ENCODE results near the gene FAM168A.
"Not testable (repeated sequence)": the region's sequence is repeated elsewhere in the genome, so short reads cannot be mapped to it uniquely, and the experiment has no call there.

The FAM168A gene

DNA sequence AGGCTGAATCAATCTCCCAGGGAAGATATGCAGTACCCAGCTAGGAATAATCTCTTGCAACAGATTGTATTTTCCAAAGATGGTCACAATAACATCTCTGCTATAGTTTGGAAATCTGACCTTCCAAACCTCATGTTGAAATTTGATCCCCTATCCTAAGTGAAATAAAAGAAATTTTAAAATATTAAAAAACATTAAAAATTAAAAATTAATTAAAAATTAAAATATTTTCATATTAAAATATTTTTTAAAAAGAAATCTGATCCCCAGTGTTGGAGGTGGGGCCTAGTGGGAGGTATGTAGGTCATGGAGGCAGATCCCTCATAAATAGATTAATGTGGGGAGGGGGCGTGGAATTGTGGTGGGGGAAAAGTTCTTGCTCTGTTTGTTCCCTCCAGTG lies 79.7 kb downstream of the FAM168A start:
- no peak for DNase-seq (ENCODE audit: low read depth)

DNA sequence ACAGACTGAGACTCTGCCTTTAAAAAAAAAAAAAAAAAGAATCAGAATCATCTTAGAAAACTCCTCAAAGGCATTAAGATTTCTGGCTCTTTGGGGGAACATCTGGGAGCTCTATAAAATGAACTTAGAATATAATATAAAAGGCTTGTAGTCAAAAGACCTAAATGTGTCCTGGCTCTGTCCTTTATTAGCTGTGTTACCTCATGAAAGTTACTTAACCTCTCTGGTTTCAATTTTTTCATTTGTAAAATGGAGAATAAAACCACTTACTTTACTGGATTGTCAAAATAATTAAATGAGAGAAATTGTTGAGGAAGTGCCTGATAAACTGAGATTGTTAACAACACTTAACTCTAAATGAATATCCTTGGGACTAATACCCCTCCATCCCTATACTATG lies 81.8 kb downstream of the FAM168A start:
- DNase-seq (ENCODE audit: low read depth): no peak

DNA sequence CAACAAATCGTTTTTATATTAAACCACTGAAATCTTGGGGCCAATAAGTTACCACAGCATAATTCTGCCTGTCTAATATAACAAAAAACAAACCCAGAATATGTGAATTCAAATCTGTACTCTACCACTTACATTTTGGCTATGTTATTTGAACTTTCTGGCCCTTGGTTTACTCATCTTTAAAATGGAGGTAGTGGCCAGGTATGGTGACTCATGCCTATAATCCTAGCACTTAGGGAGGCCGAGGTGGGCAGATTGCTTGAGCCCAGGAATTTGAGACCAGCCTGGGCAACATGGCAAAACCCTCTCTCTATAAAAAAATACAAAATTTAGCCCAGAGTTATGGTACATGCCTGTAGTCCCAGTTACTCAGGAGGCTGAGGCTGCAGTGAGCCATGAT lies 84.2 kb downstream of the FAM168A start:
- no peak for DNase-seq (ENCODE audit: low read depth)

DNA sequence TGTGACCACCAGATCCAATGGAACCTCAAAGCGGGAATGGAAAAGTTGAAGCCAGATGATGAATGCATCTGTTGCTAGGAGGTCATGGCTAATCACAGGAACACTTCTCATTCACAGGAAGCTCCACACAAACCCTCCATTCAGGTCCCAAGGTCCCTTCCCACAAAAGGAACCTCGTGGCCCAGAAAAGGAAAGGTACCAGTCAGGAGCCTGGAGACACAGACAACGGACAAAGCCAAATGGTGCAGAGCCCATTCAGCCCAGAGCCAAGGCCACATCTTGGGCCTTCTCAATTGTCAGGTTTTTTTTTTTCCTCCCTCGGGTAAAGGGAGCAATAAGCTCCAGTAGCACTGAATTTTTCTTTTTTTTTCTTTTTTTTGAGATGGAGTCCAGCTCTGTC lies 87.0 kb downstream of the FAM168A start:
- DNase-seq (ENCODE audit: low read depth): no peak

DNA sequence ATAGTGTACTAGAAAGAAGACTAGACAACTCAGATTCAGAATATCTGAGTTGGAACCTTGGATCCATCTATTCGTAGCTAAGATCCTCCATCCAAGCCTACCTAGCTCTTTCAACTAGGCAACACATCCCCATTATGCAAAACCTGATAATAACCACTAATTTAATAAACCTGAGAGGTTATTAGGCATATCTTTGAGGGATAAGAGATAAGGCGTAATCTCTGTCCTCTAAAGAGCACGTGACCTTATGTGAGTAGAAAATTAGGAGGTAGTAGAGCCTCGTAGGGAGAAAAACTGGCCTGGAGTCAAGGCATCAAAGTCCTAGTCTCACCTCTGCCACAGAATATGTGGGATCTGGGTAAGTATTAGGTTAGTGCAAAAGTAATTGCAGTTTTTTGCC lies 87.8 kb downstream of the FAM168A start:
- no peak for DNase-seq (ENCODE audit: low read depth)

DNA sequence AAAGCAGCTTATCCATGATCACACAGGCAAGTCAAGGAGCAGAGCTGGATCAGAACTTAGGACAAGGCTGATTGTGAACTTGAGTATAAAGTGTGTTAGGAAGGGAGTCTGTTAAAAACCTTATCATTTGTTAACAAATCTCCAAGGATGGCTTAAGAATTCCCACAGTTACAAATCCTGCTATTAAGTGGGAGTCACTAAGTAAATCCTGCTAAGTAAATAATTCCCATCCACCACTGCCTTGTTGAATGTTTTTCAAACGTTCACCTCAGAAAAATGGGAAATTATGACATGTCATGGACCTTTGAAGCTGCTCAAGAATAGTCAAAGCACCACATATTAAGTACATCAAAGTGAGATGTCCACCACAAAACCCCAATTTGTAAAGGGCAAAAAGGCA lies 88.7 kb downstream of the FAM168A start:
- no peak for DNase-seq (ENCODE audit: low read depth)

DNA sequence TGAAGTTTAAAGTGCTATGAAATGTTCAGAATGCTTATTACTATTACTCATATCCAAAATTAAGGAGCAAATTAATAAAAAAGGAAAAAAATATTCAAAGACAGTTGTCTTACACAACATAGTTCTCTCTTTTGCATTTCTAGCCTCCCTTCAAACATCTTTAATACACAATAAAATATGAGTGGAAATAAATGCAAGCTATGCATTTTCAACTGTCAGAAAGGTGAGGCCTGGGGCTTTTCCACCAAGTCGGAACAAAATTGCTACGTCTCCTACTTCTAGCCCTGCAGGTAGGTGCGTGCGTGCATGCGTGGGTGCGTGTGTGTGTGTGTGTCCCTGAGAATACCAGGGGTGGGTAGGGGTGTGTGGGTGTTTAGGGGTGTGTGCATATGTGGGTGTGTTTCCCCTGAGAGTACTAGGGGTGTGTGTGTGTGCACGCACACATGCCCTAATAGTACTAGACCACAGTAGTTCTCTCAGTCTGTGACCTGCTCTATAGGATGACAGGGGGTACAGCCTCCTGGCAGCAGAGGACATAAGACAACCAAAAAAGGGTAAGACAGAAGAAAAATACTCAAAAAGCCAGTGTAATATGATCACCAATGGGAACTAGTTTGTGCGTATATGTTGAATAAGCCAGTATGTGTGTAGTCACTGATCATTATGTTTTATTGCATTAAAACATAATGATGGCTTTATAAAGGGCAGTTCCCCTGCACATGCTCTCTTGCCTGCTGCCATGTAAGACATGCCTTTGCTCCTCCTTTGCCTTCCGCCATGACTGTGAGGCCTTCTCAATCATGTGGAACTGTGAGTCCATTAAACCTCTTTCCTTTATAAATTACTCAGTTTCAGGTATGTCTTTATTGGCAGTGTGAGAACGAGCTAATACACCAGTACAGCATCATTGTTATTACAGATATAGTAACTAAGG lies 89.4 kb downstream of the FAM168A start:
- DNase-seq (ENCODE audit: low read depth): no peak

DNA sequence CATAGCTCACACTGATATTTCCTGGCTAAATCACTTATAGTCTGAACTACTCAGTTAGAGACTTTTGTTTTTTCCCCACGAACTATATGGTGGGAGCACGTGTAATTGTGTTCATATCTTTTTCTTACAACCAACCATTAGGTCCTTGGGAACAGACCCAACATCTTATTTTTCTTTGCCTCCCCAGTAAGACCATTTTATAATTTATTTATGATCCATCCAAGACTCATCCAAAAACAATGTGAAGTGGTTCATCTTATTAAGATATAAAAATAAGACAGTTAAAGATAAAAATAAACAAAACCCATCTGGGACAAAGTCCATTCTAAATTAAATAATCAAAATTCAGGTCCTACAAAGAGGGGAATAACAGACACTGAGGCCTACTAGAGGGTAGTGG lies 90.8 kb downstream of the FAM168A start:
- no peak for DNase-seq (ENCODE audit: low read depth)

DNA sequence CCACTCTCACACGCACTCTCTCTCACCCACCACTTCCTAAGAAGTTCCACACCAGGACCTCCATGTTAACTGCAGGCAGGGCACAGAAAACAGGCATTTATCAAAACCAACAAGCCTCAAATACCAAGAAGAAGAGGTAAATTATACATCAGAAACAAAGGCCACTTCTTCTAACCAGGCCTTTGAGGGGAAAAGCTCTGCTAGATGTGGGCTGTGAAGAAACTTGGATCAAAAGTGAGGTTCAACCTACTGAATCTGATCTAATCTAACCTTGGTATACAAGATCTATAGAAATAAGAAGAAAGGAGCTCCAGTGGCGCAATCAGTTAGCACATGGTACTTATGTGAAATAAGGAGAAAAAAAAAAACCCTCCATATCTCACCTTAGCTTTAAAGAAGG lies 91.9 kb downstream of the FAM168A start:
- DNase-seq (ENCODE audit: low read depth): no peak

DNA sequence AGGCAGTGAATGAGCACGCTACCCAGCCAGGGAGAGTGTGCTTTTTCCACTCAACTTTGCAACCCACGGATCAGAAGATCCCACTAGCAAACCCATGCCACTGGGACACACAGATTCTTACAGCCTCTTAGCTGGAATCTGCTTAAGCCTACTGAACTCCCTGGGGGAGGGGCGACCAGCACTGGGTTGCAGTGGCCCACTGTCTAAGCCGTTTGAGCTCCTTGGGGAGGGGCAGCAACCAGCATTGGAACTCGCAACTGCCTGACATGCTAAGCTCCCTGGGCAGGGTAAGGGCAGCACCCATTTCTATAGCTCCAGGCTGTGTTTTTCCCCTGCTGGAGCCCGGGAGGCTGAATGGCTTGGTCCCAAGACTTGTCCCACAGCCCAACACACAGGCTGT lies 99.6 kb downstream of the FAM168A start:
- DNase-seq (ENCODE audit: low read depth): no peak

DNA sequence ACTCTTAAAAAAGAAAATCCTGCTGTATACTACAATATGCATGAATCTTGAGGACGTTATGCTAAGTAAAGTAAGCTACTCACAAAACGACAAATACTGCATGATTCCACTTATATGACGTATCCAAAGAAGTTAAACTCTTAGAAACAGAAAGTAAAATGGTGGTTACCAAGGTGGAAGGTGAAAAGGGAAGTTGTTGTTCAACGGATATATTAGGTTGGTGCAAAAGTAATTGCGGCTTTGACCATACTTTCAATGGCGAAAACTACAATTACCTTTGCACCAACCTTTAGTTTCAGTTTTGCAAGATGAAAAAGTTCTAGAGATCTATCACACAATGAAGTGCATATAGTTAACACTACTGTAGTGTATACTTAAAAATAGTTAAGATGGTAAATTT lies 101.8 kb downstream of the FAM168A start:
- DNase-seq (ENCODE audit: low read depth): no peak

DNA sequence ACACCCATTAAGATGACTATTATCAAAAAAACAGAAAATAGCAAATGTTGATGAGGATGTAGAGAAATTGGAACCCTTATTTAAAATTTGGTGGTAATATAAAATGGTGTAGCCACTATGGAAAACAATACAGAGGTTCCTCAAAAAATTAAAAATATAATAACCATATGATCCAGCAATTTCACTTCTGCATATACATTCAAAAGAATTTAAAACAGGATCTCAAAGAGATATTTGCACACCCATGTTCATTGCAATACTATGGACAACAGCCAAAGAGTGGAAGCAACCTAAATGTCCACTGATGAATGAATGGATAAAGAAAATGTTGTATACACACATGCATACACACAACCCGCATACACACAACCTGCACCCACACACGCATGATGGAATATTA lies 102.2 kb downstream of the FAM168A start:
- no peak for DNase-seq (ENCODE audit: low read depth)

DNA sequence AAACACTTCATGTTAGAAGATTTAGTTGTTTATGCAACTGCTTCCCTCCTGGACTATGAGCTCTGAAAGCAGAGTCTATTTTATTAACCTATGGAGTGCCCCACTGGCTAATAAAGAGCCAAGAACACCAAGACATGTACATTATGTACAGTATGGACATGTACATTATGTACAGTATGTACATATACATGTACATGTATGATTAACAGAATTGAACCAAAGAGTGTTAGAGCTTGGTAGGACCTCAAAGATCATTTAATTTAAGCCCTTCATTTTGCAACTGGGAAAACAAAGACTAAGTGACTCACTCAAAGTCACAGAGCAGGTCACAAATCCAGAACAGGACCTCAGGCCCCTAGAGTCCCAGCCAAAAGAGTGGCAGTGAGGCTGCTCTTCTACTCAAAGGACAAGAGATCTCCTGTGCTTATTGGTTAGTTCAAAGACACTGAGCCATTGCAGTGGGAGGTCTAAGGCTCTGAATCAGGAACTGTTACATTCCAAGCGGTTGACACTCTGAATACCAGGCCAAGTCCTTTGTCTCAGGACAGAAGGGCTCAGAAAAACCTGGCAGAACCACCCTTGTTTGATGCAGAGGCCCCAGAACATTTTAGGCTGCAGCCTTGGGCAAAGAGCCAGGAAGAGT lies 103.8 kb downstream of the FAM168A start:
- DNase-seq (ENCODE audit: low read depth): no peak

DNA sequence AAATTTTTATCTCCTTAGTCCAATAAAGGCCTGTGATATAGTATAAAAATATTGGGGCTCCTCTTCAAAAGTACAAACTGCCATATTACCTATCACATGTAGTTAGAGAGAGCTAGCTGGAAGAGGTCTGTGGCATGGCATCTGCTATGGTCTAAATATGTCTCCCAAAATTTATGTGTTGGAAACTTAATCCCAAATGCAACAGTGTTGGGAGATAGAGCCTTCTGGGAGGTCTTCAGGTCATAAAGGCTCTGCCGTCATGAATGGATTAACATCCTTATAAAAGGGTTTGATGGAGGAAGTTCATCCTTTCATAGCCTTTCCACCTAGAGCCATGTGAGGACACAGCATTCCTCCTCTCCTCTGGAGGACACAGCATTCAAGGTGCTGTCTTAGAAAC lies 116.3 kb downstream of the FAM168A start:
- DNase-seq (ENCODE audit: low read depth): no peak

DNA sequence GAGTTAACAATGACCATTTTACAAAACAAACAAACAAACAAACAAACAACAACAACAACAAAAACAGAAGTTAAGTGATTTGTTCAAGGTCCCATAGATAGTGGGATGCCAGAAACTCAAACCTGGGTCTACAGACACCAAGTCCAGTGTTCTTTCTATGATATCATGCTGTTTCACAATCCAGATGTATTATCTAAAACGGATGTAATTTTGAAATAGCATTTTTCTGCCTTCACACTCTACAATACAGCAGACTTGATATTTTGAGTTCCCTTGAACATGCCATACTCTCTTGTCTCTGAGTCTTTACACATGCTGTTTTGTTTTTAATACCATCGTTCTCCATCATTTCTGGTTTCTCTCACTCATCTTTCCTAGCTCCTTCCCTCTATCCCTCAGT lies 117.2 kb downstream of the FAM168A start:
- DNase-seq (ENCODE audit: low read depth): no peak

DNA sequence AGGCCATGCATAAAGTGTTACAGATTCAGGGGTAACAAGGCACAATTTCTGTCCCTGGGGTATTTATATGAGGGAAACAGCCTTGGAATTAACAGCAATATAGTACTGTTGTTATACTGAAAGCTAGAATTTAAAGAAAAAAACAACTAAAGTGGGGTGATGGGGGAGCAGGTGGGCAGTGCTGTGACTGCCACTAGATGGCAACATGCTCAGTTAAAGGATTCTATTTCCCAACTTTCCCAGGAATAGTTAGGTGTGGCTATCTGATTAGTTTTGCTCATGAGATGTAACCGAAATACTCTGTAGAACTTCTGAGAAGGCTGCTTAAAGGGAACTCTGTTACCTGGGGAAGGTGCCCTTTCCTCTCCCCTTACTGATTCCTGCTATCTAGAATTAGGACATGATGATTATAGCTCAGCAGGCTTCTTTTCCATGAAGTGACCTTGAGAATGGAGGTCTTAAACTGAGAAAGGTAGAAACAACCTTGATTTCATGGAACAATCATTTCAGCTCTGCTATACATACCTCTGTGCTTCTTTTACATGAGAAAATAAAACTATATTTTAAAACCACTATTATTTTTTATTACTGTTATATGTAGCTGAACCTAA lies 119.1 kb downstream of the FAM168A start:
- no peak for DNase-seq (ENCODE audit: low read depth)

DNA sequence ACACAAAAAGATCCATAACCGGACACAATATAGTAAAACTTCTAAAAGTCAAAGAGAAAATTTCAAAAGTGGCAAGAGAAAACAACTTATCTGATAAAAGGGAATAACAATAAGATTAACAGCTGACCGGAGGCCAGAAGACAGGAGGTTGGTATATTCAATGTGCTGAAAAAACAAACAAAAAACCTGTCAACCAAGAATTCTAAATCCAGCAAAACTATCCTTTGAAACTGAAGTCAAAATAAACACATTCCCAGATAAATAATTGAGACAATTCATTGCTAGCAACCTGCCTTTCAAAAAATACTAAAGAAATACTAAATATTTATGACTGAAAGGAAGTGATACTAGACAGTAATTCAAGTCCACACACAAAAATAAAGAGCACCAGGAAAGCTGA lies 120.4 kb downstream of the FAM168A start:
- DNase-seq (ENCODE audit: low read depth): no peak

DNA sequence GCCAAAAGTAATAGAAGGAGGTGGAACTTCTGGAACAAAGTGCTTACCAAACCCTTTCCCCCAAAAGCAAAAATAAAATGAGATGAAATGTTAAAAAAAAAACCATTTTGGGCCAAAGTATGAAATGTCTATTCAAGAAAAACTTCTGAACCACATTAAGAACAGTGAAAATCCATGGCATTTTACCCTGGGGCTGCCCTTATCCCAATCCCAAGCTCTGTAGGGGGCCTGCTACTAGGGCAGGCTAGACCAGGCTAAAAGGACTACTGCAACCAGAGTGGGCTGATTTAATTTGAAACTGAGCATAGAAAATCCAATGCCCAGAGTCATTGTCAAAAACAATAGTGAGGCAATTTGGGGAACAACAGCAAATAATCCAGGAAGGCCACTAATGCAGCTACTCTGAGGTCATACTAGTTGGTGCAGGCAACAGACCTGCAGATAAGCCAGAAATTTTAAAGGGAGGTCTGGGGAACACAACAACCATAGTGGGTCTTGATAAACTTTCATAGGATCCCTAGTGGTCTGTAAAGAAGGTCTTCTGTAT lies 122.3 kb downstream of the FAM168A start:
- no peak for DNase-seq (ENCODE audit: low read depth)

DNA sequence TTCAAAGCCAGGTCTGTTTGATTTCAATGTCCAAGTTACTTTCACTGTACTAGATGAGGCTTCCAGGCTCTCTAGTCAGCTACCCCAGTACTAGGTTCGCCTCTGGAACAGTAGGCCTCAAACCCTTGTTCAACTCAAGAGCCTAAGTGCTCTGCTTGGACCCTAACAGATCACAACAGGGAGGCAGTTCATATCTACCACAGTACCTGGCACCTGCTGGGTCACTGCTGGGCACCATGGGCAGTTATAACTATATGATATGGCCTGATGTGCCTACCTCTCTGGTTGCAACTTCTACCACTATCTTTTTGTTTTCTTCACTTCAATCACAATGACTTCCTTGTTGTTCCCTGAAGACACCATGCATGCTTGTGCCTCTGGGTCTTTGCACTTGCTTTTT lies 124.7 kb downstream of the FAM168A start:
- DNase-seq (ENCODE audit: low read depth): no peak

DNA sequence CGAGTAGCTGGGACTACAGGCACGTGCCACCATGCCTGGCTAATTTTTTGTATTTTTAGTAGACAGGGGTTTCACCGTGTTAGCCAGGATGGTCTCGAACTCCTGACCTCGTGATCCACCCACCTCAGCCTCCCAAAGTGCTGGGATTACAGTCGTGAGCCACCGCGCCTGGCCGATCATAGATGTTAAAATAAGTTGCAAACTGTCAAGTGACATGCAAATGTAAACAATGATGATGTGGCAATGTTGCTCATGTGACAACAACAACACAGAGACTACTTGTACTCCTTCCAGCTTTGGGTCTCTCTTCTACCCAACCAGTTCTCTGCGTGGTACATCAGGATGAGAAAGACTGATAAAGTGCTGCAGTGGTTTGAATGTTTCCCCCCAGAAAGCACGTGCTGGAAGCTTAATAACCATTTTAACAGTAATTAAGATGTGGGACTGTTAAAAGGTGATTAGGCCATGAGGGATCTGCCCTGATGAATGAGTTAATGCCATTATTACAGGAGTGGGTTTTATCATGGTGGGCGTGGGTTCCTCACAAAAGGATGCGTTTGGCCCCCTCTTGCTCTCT lies 127.8 kb downstream of the FAM168A start:
- not testable (repeated sequence) for DNase-seq (ENCODE audit: low read depth)

DNA sequence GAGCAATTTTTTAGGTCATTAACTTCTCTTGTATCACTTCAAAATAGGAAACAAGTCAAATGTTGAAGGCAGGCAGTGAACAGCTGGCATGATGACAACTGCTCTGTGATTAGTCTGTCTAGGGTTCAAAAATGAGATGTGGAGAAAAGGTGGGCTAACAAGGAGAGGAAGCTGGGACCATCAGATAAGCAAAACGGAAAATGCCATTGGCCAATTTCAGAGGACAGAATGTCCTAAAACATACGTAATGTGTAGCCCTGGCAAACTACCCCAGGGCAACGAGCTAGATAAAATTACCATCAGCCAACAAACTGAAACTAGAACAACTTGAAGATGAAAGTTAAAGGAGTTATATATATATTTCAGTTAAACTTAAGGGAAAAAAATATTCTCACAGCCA lies 128.5 kb downstream of the FAM168A start:
- DNase-seq (ENCODE audit: low read depth): no peak

DNA sequence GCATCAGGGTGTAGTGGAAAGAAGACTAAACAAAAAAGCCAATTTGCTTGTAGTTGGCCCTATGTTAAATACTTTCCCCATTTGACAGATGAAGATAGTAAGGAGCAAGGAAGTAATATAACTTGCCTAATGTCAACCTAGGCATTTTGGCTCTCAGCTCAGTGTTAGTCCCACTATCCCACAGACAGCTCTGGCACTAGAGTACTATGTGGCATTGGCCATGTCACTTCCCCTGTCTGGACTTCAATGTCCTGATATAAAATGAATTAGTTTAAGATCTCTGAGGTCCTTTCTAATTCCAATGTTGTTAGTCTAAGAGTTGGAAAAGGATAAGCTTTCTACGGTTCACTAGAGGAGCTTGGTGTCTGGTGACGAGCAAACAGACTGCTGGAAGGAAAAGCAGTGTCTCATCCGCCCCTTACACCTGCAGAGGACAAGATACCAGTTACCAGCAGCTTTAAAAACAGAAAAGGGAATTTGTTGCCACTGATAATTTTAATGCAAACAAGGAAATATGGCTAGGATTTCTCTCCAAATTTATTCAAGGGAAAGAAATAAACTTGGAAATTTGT lies 129.2 kb downstream of the FAM168A start:
- no peak for DNase-seq (ENCODE audit: low read depth)

Data from stimulated activated CD8-positive, alpha-beta memory T cell treated with anti-CD3 and anti-CD28 coated beads, Interleukin-4, amount 100 ng/mL, for 24 hours (primary cell).